OCI-LY1 (cell line): Measurements from ENCODE around the gene RPH3AL.

Experiments used
- H2AFZ ChIP-seq: fragments of 200-600 bp; sonication (generic), shearing (Covaris generic); 2 replicates; pipeline ENCODE4 v1.6.0; 2014; ENCODE audit warnings: antibody characterized with exemption, mild to moderate bottlenecking, low read length
- H3F3A ChIP-seq: fragments of 200-600 bp; sonication (generic), shearing (Covaris generic); 2 replicates; pipeline ENCODE4 v1.6.0; 2014; ENCODE audit warnings: mild to moderate bottlenecking, antibody characterized with exemption, low read length, moderate library complexity; ENCODE audit not compliant: insufficient read depth
- H3K27ac ChIP-seq: fragments of 200-600 bp; sonication (generic); 2 replicates; pipeline ENCODE4 v1.5.1; 2014; ENCODE audit warnings: low read length, mixed run types, mild to moderate bottlenecking, low read depth; ENCODE audit not compliant: poor library complexity, severe bottlenecking
- H3K27me3 ChIP-seq: fragments of 200-600 bp; sonication (generic); 2 replicates; pipeline ENCODE4 v1.6.0; 2014; ENCODE audit warnings: antibody characterized with exemption, mild to moderate bottlenecking, low read length, moderate library complexity; ENCODE audit not compliant: insufficient read depth
- H3K36me3 ChIP-seq: fragments of 200-600 bp; sonication (generic); 2 replicates; pipeline ENCODE4 v1.6.1; 2014; ENCODE audit warnings: mild to moderate bottlenecking, antibody characterized with exemption, low read length, moderate library complexity, mixed read lengths; ENCODE audit not compliant: insufficient read depth
- H3K4me1 ChIP-seq: fragments of 200-600 bp; sonication (generic); 2 replicates; pipeline ENCODE4 v1.5.1; 2014; ENCODE audit warnings: mild to moderate bottlenecking, low read length, moderate library complexity; ENCODE audit not compliant: insufficient read depth, severe bottlenecking
- H3K4me2 ChIP-seq: fragments of 200-600 bp; sonication (generic), shearing (Covaris generic); 2 replicates; pipeline ENCODE4 v1.6.1; 2014; ENCODE audit warnings: low read length
- H3K4me3 ChIP-seq: fragments of 200-600 bp; sonication (generic); 2 replicates; pipeline ENCODE4 v1.5.1; 2014; ENCODE audit warnings: low read length, low read depth, mild to moderate bottlenecking, mixed read lengths; ENCODE audit not compliant: poor library complexity, severe bottlenecking
- H3K79me2 ChIP-seq: fragments of 200-600 bp; shearing (Covaris generic); 2 replicates; pipeline ENCODE4 v1.6.1; 2016; ENCODE audit warnings: mixed run types, low read length, mixed read lengths; ENCODE audit not compliant: insufficient read depth
- H3K9ac ChIP-seq: fragments of 200-600 bp; sonication (generic), shearing (Covaris generic); 2 replicates; pipeline ENCODE4 v1.6.1; 2014; ENCODE audit warnings: mild to moderate bottlenecking, low read length, mixed read lengths
- H3K9me2 ChIP-seq: fragments of 200-600 bp; sonication (generic), shearing (Covaris generic); 2 replicates; pipeline ENCODE4 v1.6.1; 2014; ENCODE audit warnings: low read depth, mild to moderate bottlenecking, low read length, mixed read lengths
- H3K9me3 ChIP-seq: fragments of 200-600 bp; shearing (Covaris generic); 2 replicates; pipeline ENCODE4 v1.6.1; 2014; ENCODE audit warnings: low read length, mixed read lengths
- H4K20me1 ChIP-seq: fragments of 200-600 bp; sonication (generic), shearing (Covaris generic); 2 replicates; pipeline ENCODE4 v1.6.0; 2016; ENCODE audit warnings: mild to moderate bottlenecking, low read length; ENCODE audit not compliant: insufficient read depth
- EZH2 ChIP-seq: fragments of 200-600 bp; sonication (generic), shearing (Covaris generic); IDR thresholded peaks from 2 replicates; pipeline ENCODE4 v1.8.0; 2017; ENCODE audit warnings: borderline replicate concordance, mixed run types, mild to moderate bottlenecking, antibody characterized with exemption, low read length, moderate library complexity, mixed read lengths
- TF ChIP-seq, protein P1 (sequence below): fragments of 200-600 bp; sonication (generic), shearing (Covaris generic); IDR thresholded peaks from 2 replicates; pipeline ENCODE4 v1.5.1; 2017; ENCODE audit warnings: mild to moderate bottlenecking, antibody characterized with exemption, low read length, moderate library complexity, mixed read lengths

RPH3AL gene

GRCh38 chr17:296379-296778 lies 56.2 kb downstream of the RPH3AL start:
- Histone ChIP-seq H2AFZ (no peak overlapping the region), H3K27ac (no peak overlapping the region), H3K36me3 (no peaks in the 10 kb centered on the region), H4K20me1 (no peaks in the 10 kb centered on the region), H3K4me1 (no peaks in the 10 kb centered on the region), H3K27me3 (no peaks in the 10 kb centered on the region), H3K4me2 (no peak overlapping the region), H3K79me2 (no peaks in the 10 kb centered on the region), H3K9ac (no peak overlapping the region), H3K9me3 (no peaks in the 10 kb centered on the region), H3K4me3 (no peak overlapping the region), H3K9me2 (no peaks in the 10 kb centered on the region), H3F3A (no peaks in the 10 kb centered on the region)
- TF ChIP-seq, protein P1, sequence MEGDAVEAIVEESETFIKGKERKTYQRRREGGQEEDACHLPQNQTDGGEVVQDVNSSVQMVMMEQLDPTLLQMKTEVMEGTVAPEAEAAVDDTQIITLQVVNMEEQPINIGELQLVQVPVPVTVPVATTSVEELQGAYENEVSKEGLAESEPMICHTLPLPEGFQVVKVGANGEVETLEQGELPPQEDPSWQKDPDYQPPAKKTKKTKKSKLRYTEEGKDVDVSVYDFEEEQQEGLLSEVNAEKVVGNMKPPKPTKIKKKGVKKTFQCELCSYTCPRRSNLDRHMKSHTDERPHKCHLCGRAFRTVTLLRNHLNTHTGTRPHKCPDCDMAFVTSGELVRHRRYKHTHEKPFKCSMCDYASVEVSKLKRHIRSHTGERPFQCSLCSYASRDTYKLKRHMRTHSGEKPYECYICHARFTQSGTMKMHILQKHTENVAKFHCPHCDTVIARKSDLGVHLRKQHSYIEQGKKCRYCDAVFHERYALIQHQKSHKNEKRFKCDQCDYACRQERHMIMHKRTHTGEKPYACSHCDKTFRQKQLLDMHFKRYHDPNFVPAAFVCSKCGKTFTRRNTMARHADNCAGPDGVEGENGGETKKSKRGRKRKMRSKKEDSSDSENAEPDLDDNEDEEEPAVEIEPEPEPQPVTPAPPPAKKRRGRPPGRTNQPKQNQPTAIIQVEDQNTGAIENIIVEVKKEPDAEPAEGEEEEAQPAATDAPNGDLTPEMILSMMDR: no peak
- no peak for TF ChIP-seq EZH2

- H3F3A ChIP-seq: no peaks in the 10 kb centered on the region
- H4K20me1 ChIP-seq: no peaks in the 10 kb centered on the region
- H3K79me2 ChIP-seq: no peaks in the 10 kb centered on the region
- H2AFZ ChIP-seq: no peak overlapping the region
- no peaks in the 10 kb centered on the region for H3K9me2 ChIP-seq
- TF ChIP-seq, protein P1: no peak
- no peak for TF ChIP-seq EZH2
- H3K27ac ChIP-seq: no peak overlapping the region
- H3K4me1 ChIP-seq: no peaks in the 10 kb centered on the region
- H3K4me2 ChIP-seq: no peak overlapping the region
- no peaks in the 10 kb centered on the region for H3K9me3 ChIP-seq
- no peak overlapping the region for H3K4me3 ChIP-seq
- no peak overlapping the region for H3K9ac ChIP-seq
- no peaks in the 10 kb centered on the region for H3K27me3 ChIP-seq
- no peaks in the 10 kb centered on the region for H3K36me3 ChIP-seq
Measured at GRCh38 chr17:292531-293382, 59.9 kb downstream of the RPH3AL start.

DNA sequence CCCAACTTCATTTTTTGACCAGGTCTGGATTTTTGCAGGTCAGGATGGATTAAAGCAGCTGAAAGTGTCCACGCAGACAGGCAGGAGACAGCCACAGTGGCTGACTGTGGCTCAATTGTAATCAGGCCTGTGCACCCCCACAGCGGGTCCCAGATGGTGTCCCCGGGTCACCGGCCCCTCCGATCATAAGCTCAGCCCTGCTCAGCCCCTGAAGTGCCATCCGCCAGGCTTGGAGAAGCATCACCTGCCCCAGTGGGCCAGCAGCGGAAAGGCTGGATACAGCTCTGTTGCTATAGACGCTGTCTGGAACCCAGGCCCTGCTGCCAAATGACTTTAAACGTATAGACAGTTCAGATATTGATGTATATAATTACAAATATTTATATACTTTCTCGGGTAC lies 60.6 kb downstream of the RPH3AL start:
- Histone ChIP-seq H3K4me2 (no peak overlapping the region), H3K4me1 (no peaks in the 10 kb centered on the region), H3F3A (no peaks in the 10 kb centered on the region), H3K36me3 (no peaks in the 10 kb centered on the region), H2AFZ (no peak overlapping the region), H3K9me3 (no peaks in the 10 kb centered on the region), H3K27me3 (no peaks in the 10 kb centered on the region), H3K27ac (no peak overlapping the region), H4K20me1 (no peaks in the 10 kb centered on the region), H3K9me2 (no peaks in the 10 kb centered on the region), H3K4me3 (no peak overlapping the region), H3K9ac (no peak overlapping the region), H3K79me2 (no peaks in the 10 kb centered on the region)
- TF ChIP-seq, protein P1: no peak
- no peak for TF ChIP-seq EZH2
